HL-60 (cell line): Measurements from ENCODE around the gene CACTIN.

Experiments
- GABPA ChIP-seq: IDR thresholded peaks from 2 replicates; pipeline ENCODE4 v1.6.1; 2012; ENCODE audit warnings: low read depth
- POLR2AphosphoS5 ChIP-seq: IDR thresholded peaks from 2 replicates; pipeline ENCODE4 v1.6.1; 2012; ENCODE audit warnings: low read depth
- SPI1 ChIP-seq: IDR thresholded peaks from 2 replicates; pipeline ENCODE4 v1.6.1; 2012; ENCODE audit warnings: low read depth, mild to moderate bottlenecking, borderline replicate concordance
- TF ChIP-seq, protein P1 (sequence below): IDR thresholded peaks from 2 replicates; pipeline ENCODE4 v1.6.1; 2012; ENCODE audit warnings: low read depth; ENCODE audit not compliant: insufficient replicate concordance
- TF ChIP-seq, protein P2 (sequence below): IDR thresholded peaks from one replicate; pipeline ENCODE4 v1.5.1; 2011; ENCODE audit warnings: low read length, control low read depth, inconsistent platforms; ENCODE audit not compliant: insufficient read depth

DNA sequence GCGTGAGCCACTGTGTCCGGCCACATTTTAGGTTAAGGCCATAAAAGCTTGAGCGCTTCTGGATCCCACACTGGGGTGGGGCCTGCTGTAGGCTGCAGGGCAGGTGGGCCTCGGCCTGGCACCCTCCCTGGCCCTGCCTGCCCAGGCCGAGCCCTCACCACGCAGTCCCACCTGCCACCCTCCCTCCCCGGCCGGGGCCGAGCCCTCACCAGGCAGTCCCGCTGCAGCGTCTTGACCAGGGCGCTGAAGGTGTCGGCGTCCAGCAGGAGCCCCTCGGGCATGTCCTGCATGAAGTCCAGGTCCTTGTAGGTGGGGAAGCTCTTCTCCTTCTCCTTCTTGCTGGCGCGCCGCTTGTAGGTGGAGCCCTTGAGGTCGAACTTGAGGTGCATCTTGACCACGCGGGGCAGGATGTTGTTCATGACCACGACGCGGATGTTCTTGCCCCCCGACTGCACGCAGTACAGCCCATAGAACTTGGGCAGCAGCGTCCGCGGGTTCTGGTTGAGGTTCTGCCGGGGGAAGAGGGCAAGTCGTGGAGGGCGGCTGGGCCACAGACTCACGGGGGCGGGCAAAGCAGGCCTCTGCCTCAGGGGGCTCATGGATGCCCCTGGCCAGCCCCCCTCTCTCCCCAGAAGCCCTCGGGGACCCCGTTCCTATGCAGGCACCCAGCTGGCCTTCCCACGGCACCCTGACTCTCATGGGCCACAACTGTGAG, 26.6 kb upstream of the CACTIN start:
- TF ChIP-seq POLR2AphosphoS5 (no peak), SPI1 (no peak), GABPA (no peak)
- TF ChIP-seq, protein P1, sequence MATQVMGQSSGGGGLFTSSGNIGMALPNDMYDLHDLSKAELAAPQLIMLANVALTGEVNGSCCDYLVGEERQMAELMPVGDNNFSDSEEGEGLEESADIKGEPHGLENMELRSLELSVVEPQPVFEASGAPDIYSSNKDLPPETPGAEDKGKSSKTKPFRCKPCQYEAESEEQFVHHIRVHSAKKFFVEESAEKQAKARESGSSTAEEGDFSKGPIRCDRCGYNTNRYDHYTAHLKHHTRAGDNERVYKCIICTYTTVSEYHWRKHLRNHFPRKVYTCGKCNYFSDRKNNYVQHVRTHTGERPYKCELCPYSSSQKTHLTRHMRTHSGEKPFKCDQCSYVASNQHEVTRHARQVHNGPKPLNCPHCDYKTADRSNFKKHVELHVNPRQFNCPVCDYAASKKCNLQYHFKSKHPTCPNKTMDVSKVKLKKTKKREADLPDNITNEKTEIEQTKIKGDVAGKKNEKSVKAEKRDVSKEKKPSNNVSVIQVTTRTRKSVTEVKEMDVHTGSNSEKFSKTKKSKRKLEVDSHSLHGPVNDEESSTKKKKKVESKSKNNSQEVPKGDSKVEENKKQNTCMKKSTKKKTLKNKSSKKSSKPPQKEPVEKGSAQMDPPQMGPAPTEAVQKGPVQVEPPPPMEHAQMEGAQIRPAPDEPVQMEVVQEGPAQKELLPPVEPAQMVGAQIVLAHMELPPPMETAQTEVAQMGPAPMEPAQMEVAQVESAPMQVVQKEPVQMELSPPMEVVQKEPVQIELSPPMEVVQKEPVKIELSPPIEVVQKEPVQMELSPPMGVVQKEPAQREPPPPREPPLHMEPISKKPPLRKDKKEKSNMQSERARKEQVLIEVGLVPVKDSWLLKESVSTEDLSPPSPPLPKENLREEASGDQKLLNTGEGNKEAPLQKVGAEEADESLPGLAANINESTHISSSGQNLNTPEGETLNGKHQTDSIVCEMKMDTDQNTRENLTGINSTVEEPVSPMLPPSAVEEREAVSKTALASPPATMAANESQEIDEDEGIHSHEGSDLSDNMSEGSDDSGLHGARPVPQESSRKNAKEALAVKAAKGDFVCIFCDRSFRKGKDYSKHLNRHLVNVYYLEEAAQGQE = no peak
- TF ChIP-seq, protein P2, sequence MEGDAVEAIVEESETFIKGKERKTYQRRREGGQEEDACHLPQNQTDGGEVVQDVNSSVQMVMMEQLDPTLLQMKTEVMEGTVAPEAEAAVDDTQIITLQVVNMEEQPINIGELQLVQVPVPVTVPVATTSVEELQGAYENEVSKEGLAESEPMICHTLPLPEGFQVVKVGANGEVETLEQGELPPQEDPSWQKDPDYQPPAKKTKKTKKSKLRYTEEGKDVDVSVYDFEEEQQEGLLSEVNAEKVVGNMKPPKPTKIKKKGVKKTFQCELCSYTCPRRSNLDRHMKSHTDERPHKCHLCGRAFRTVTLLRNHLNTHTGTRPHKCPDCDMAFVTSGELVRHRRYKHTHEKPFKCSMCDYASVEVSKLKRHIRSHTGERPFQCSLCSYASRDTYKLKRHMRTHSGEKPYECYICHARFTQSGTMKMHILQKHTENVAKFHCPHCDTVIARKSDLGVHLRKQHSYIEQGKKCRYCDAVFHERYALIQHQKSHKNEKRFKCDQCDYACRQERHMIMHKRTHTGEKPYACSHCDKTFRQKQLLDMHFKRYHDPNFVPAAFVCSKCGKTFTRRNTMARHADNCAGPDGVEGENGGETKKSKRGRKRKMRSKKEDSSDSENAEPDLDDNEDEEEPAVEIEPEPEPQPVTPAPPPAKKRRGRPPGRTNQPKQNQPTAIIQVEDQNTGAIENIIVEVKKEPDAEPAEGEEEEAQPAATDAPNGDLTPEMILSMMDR = no peak
